GM18508 (cell line): ENCODE results near the gene TMEM184A.
"Not testable (repeated sequence)": the region's sequence is repeated elsewhere in the genome, so short reads cannot be mapped to it uniquely, and the experiment has no call there.

Experiments
- ATAC-seq: cut with Tn5 transposase; IDR thresholded peaks from one replicate; pipeline ENCODE4 v1.9.1; 2021; ENCODE audit warnings: moderate number of reproducible peaks; ENCODE audit not compliant: insufficient read depth, unreplicated experiment

TMEM184A gene

GRCh38 chr7:1531263-1531978 lies 24.6 kb downstream of the TMEM184A start:
- ATAC-seq: no peak

GRCh38 chr7:1530946-1531262 lies 25.1 kb downstream of the TMEM184A start:
- ATAC-seq: no peak

DNA sequence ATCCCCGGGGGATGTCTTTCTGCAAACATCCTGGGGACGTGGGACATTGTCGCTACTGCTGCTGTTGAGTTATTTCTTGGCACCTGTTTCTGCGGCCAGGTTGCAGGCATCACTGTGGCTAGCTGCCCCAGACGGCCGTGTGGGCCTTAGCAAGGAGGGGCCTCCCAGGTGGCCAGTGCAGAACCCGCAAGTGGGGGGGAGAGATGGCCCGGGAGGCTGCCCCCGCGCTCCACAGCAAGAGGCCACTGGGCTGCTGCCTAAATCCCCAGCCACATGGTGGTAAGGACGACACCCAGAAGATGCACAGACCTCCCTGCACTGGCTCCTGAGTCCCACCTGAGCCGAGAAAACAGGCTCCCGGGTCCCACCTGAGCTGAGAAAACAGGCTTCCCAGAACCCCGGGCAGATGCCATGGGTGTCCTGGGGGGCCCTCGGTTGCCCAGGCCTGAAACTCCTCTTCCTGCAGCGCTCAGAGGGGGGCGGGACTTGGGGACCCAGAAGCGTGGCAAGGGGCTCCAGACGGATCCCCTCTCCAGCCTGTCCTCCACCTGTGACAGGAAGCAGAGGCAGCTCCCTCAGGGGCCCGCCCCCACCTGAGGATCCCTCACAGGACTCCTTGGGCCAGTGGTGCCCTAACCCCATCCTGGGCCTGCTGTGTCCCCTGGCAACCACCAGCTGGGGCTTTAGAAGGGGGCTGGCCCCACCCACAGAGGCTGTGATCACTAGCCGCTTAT lies 26.5 kb downstream of the TMEM184A start:
- no peak for ATAC-seq

DNA sequence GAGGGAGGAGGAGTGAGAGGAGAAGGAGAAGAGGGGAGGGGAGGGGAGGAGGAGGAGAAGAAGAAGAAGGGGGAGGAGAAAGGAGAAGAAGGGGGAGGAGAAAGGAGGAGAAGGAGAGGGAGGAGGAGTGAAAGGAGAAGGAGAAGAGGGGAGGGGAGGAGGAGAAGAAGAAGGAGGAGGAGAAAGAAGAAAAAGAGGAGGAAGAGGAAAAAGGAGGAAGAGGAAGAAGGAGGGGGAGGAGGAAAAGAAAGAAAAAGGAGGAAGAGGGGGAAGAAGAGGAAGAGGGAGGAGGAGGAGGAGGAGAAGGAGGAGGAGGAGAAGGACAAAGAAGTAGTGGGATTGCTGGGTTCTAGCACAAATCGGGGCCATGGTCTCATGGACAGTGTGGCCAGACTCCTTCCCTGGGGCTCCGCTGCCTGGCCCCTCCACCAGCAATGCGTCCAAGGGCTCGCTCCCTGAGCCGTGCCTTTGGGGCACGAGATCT lies 29.7 kb downstream of the TMEM184A start:
- no peak for ATAC-seq

GRCh38 chr7:1525409-1525808 lies 30.6 kb downstream of the TMEM184A start:
- no peak for ATAC-seq

GRCh38 chr7:1523844-1524243 lies 32.2 kb downstream of the TMEM184A start:
- ATAC-seq: no peak

DNA sequence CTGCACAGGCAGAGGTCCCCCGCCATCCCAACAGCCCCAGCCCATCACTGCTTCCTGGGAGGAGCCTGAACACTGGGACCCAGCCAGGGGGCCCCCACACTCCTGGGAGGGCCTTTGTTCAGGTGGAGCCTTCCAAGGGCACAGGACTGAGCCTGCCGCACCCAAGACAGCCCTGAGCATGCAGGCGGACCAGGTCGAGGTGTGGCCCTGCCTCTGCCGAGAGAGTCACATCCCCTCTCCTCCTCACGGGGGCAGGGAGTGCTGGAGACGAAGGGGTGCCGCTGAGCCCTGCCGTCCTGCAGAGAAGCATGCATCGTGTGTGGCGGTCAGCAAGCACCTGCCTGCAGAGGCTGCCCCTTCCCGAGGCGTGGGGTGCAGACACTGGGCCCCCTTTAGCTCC lies 32.8 kb downstream of the TMEM184A start:
- ATAC-seq: no peak

GRCh38 chr7:1521456-1521855 lies 34.5 kb downstream of the TMEM184A start:
- ATAC-seq: no peak

- ATAC-seq: no peak
These were observed 35.3 kb downstream of the TMEM184A start for GRCh38 chr7:1520539-1521234.

DNA sequence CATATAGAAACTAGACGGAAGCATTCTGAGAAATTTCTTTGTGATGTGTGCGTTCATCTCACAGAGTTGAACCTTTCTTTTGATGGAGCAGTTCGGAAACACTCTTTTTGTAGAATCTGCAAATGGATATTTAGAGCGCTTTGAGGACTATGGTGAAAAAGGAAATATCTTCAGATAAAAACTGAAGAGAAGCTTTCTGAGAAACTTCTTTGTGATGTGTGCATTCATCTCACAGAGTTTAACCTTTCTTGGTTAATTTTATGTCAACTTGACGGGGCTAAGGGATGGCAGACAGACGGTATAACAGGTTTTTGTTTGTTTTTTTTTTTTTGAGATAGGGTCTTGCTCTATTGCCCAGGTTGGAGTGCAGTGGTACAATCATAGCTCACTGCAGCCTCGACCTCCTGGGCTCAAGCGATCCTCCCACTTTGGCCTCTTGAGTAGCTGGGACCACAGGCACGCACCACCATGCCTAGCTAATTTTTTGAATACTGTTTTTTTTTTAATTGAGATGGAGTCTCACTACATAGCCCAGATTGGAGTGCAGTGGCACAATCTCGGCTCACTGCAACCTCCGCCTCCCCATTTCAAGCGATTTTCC lies 36.6 kb downstream of the TMEM184A start:
- not testable (repeated sequence) for ATAC-seq

GRCh38 chr7:1516586-1517251 lies 39.3 kb downstream of the TMEM184A start:
- no peak for ATAC-seq

DNA sequence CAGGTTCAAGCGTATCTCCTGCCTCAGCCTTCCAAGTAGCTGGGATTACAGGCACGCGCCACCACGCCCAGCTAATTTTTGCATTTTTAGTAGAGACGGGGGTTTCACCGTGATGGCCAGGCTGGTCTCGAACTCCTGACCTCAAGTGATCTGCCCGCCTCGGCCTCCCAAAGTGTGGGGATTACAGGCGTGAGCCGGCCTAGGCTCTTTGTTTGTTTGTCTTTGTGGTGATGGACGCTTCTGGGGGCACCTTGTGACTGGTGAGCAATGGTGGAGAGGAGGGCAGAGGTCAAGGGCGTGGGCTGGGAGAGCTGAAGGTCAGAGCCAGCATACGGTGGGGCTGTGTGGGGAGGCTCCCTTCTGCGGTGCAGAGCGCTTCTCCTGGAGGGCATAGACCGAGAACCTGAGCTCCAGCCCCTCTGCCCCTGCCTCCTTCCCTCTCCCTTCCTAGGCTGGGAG lies 40.5 kb downstream of the TMEM184A start:
- not testable (repeated sequence) for ATAC-seq

GRCh38 chr7:1514995-1515401 lies 41.0 kb downstream of the TMEM184A start:
- ATAC-seq: no peak

- no peak for ATAC-seq
These were observed 41.6 kb downstream of the TMEM184A start for GRCh38 chr7:1514407-1514806.

- no peak for ATAC-seq
These were observed 42.3 kb downstream of the TMEM184A start for GRCh38 chr7:1513657-1514095.

DNA sequence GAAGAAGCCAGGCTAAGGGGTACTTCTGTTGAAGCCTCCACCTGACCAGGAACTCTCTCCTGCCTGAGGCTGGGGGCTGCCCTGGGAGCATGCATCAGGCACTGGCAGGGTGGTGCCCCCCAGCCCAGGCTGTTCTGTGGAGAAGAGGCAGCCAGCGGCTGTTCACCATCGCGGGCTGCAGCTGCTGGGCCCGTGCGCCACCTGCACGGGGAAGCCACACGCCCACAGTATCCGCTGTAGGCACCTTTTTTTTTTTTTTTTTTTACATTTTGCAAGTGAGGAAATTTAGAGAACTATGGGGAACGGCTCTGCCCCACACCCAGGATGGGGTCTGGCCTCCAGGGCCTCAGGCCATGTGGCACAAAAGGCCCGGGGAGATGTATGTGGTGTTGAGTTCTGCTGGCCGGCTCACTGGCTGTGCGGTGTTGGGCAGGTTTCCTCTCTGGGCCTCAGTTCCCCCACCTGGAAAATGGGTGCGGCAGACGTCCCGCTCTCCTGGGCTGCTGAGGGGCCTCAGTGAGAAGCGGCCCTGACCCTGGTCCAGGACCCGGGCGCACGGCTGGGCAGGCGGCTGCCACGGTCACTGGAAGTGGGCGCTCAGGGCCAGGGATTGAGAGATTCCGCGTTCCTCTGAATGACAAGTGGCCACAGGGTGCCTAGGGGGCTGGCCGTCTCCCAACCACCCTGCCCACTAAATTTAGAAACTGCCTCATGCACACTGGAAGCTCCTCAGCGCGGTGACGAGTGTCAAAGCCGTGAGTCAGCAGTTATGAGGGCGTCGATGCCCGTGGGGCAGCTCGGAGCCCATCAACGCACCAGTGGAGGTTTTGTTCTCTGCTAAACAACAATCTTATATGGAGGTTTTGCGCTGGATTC lies 43.0 kb downstream of the TMEM184A start:
- ATAC-seq: no peak

DNA sequence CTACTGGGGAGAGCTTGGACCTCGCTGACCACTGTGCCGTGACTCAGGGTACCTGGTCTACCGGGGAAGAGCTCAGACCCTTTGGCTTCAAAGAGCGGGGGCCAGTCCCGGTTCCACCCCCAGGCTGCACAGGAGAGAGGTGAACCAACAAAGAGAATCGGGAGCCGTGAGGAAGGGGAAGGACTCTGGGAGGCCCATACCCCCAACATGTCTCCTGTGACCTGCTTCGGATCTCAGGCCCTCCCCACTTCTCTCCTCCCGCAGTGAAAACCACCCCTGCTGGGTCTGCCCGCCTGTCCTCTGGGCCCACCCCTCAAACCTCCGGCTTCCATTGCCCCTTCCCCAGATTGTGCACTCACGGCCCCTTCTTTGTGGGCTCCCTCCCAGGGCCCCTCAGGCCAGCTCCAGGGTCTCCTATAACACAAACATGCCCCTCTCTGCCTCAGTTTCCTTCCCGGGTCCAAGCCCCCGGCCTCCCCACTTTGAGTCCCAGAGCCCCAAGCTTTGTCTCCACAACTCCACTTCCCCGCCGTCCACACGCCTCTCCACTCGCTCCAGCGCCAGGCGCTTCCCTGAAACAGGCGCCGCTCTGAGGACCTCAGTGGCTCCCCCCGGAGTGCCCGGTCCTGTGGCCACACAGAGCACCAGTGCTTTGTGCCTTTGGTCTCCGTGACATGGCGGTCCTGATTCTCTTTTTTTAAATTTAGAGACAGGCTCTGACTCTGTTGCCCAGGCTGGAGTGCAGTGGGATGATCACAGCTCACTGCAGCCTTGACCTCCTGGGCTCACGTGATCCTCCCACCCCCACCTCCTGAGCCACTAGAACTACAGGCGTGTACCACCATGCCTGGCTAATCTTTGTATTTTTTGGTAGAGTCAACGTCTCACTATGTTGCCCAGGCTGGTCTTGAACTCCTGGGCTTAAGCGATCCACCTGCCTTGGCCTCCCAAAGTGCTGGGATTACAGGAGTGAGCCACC lies 44.3 kb downstream of the TMEM184A start:
- no peak for ATAC-seq

DNA sequence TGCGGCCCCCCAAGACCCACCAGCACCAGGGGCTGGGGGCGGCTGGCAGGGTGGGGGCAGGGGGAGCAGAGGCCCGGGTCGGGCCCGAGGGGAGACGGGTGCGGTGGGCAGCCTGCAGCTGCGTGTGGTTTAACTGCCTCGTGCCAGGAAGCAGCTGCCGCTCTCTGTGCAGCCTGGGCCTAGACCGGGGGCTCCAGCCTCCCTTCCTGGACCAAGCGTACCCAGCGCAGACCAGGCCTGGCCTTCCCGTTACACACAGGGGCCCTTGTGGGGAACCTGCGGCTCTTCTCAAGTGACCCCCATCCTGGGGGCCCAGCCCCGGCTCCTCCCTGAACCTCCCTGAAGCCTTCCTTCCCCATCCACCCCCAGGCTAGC lies 45.2 kb downstream of the TMEM184A start:
- no peak for ATAC-seq
